Activated effector memory CD4-positive, alpha-beta T cell treated with anti-CD3 and anti-CD28 coated beads, Interleukin-2, amount 50 U/mL, for 16 hours (primary cell): ENCODE measurements around the gene LCN2.
A peak's percentile ranks its signal among the peaks of the same experiment; 100 is the strongest.

Source experiments
- DNase-seq: peaks from one replicate; pipeline ENCODE4 v3.0.0-alpha.2; 2020

The LCN2 gene

DNA sequence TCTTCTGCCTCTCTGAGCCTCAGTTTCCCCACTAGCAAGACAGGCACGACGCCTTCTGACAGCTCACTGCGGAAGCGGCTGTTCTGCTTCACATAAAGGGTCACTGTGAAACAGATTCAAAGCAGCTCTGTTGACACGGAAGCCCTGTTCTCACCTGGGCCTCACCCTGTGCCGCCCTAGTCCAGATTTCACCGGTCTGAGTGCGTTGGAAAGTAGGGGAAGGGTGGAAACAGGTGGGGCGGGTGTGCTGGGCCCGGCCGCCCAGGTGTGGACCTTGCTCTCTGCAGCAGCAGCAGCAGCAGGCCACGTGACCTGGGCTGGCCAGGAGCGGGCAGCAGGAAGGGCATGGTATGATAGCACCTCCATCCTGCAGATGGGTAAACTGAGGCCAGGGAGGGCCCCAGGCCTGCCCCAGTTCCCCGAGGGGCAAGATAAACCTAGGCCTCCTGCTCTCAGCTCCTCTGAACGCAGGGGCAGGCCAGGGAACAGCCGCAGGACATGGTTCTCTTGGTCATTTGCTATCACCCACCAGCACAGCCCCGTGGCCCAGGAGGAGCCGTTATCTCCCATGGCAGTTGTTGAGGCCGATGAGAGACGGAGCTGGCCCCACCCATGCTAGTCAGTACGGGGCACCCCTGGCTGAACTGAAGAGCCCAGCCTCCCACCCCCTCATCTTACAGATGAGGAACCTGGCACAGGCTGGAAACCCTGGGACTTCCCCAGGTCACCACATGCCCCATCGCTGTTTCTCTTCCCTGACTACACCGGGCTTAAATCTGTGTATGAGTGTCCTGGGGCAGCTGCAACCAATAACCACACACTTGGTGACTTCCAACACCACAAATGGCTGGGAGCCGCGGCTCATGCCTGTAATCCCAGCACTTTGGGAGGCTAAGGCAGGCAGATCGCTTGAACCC lies 33.8 kb upstream of the LCN2 start:
- peak; percentile 62 for DNase-seq

DNA sequence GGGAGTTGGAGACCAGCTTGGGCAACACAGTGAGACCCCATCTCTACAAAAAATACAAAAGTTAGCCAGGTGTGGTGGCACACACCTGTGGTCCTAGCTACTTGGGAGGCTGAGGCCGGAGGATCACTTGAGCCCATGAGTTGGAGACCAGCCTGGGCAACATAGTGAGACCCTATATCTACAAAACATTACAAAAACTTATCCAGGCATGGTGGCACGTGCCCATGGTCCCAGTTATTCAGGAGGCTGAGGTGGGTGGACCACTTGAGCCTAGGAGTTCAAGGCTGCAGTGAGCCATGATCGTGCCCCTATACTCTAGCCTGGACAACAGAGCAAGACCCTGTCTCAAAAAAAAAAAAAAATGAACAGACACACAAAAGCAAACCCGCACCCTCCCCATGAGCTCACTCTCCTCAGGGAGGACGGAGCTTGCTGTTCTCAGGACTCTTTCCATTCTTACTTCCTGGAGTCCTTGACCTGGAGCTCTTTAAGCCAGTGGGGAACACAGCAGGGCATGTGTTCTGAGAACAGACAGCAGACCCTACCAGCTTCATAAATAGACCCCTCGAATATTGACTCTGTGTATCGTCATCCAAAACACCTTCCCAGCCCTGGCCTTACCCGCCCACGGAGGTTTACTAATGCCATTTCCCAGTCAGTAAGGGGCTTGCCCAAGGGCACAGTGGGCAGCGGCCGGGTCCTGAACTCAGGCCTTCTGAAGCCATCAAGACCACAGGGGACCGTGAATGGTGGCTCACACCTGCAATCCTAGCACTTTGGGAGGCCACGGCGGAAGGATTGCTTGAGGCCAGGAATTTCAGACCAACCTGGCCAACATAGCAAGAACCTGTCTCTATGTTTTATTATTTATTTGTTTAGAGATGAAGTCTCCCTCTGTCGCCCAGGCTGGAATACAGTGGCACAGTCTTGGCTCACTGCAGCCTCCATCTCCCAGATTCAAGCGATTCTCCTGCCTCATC lies 32.9 kb upstream of the LCN2 start:
- DNase-seq: peak; percentile 56

DNA sequence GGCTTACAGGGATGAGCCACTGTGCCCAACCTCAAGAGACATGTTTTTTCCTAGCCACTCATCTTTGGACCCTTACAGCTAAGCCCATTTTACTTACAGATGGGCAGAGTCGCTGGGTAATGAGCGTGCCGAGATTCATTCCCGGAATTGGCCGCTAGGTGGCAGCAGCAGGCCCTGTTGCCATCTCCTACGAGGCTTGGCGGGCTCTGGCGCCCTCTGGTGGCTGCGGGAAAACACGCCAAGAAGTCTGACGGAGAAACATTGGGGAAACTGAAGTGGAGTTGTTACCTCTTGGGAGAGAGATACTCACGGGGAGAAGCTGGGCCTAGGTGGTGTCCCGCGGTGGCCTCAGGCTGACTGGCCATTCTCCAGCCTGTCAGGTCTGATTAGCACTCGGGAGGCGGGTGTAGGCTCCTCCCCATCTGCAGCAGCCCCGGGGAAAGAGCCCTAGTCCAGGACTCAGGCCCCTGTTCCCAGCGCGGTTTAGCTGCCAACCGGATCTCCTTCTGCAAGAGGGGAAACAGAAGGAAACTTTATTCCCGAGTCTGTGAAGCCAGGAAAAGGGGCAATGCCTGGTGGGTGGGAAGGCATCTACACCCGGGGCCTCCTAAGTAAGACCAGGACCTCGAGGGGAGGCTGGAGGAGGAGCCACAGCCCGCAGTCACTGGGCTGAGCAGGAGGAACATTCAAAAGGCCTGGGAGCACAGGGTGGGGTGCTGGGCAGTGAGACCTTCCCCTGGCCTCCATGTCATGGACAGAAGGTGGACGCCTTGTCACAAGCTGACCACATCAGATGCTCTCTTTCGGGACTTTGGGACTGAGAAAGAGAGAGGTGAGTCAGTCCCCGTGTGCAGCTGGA lies 31.4 kb upstream of the LCN2 start:
- peak; percentile 99 for DNase-seq

DNA sequence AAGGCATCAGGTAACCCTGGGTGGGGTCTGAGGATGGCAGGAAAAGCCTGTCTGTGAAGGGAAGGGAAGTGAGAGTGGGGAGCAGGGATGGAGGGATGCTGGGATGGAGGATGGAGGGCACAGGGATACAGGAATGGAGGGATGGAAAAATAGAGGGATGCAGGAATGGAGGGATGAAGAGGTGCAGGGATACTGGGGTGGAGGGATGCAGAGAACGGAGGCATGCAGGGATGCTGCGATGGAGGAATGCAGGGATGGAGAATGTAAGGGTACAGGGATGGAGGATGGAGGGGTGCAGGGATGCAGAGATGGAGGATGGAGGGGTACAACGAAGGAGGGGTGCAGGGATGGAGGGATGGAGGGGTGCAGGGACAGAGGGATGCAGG lies 30.8 kb upstream of the LCN2 start:
- DNase-seq: peak; percentile 24

- peak; percentile 55 for DNase-seq
Observed at GRCh38 chr9:128118971-128119665, 30.1 kb upstream of the LCN2 start.

DNA sequence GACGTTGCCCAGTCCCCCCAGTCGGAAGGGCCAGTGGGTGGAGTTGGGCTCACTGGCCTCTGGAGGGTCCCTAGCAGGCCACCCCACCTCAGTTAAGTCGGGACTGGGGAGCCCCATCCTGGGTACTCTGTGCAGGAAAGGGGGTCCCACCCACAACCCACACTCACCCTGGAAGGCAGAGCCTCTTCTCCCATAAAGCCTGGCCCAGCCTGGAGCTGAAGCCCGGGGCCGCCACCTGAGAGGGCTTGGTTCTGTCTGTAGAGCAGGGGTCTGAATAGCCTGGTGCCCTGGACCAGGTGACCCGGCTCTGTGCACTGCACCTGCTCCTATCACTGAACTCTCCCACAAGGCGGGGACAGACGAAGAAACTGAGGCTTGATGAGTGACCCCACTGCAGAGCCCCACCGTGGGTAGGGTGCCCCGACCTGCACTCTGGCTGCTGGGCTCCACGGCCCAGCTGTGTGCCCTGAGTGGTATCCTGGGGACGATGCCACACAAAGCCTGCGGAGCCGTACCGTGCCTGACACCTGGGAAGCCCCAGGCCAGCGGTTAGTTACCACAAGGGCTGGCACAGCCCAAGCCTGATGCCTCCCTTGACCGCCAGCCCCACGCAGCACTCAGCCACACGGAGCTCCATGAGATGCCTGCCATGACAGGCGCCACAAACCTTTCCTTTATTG lies 29.1 kb upstream of the LCN2 start:
- DNase-seq: peak; percentile 62

- peak; percentile 49 for DNase-seq
Observed at GRCh38 chr9:128120741-128121465, 28.4 kb upstream of the LCN2 start.

GRCh38 chr9:128121466-128121810 lies 27.8 kb upstream of the LCN2 start:
- DNase-seq: no peak

DNA sequence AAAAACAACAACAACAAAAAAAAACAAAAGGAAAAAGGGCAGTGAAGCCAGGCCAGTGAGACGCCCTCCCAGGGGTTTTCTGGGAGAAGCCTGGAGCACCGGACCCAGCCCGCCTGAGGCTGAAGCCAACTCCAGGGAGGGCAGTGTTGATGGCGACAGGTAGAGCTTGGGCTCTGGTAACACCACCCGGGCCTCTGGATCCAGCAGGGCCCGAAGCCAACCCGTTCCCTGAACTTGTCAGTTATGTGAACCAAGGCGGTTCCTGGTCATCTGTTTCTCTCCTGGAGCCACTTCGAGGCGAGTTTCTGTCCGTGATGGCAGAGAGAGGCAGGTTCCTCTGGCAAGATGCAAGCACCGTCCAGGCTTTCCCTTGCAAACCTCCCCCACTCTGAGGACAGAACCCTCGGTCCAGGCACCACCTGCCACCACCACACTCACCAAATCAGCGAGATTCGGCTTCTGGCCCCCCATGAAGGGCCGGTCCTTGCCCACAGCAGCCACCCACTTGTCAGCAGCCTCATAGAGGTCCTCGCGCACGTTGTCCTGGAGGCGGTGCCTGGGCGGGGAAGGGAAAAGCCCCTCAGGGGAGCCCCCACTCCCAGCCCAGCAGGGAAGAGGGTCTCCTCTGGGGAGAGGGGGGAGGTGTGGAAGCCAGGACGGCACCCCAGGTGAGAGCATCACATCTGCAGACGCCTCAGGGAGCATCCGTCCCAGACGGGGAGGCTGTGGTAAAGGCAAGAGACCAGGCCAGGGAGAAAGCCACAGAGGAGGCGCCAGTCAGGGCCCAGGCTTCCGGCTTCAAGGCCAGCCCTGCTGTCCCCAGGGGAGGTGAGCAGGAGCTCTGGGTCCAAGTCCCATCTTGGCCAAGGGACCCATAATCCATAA lies 27.1 kb upstream of the LCN2 start:
- peak; percentile 49 for DNase-seq

- no peak for DNase-seq
Observed at GRCh38 chr9:128122809-128123175, 26.5 kb upstream of the LCN2 start.

DNA sequence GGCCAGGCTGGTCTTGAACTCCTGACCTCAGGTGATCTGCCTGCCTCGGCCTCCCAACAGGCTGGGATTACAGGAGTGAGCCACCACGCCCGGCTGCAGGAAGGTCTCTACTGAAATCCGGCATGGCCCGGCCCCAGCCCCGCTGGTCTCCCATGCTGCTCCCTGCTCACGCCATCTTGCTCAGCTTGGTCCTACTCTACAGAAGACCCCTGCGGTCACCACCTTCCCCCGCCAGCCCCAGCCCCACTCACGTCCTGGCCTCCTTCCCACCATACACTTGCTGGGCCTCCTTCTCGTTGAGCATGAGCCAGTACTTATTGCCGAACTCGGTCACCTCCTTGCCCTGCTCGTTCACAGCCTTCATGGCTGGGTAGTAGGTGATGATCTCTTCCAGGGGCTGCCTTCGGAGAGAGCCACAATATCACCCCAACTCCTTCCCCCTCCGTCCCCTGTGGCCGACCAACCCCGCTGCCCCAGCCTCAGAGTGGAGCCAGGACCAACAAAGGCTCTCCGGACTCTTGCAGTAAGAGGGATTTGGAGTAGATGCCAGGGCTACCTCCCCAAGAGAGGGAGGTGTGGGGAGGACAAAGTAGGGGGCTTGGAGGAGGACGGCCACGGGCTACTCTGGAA lies 25.7 kb upstream of the LCN2 start:
- no peak for DNase-seq

DNA sequence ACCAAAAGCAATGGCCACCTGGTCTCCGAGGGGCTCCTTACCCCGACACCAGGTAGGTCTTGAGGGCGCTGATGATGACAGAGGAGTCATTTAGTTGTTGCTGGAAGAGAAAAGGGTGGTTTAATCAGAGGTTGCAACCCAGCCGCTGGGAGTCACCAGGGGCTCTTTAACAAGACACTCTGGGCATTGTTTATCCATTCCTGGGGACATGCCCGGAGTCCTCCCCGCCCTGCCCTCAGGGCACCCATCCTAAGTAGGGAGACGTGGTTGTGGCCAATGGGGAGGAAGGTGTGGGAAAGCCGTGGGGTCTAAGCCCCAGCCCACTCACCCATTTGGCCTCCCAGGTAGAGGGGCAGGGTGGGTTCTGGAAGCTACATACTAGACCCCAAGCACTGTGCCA lies 24.8 kb upstream of the LCN2 start:
- no peak for DNase-seq

DNA sequence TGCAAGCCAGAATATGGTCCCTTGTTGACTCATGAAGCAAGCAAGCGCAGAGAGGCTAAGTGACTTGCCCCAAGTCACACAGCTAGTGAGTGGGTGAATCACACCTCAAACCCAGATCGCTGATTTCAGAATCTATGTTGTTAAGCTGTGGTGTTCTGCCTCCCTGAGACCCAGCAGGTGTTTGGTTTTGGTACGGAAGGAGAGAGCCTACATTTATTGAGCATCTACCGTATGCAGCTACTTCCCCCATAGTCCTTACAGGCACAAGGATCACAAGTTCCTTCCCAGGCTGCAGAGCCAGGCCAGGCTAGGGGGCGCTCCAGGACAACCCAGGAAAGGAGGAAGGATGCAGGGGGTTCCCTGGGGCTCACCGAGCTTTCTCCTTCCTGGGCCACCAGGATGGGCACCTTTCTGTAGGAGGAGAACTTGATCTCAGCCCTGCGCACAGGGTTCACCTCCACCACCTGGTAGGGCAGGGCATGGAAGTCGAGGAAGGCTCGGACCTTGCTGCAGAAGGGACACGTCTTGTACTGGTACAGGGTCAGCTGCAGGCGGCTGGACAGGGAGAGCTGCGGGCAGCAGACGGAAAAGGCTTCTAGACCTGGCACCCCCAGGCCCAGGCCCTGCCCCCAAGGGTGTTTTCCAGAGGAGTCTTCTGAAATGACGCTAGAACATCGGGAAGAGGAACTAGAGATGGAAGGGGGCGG lies 24.2 kb upstream of the LCN2 start:
- peak; percentile 77 for DNase-seq

DNA sequence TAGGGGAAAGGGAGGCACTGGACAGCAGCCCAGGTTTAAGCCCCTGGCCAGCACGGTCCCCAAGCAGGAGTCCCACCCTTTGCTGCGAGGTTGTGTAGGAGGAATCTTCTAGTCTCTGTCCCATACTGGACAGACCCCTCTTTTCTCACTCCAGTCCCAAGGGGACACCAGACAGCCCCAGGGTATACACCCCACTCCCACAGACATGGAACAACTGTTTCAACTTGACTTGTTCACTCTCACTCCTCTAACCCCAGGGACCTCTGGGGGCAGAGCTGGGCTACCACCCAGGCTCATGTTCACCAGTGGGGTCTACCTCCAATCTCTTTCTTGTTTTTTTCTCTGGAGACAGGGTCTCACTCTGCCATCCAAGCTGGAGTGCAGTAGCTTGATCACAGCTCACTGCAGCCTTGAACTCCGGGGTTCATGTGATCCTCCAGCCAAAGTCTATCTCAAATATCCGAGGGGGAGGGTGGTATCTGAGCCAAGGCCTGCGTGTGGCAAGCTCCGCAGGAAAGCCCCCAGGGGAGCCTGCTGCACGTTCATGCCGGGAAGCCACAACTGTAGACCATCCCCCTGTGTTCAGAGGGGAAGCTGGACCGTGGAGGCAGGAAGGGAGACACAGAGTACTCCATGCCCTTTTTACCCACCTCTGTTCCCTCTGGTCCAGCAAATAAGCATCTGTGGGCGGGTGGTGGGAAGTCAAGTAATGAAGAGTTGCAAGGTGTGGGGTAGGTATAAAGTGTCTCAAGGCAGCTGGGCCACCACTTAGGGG lies 23.5 kb upstream of the LCN2 start:
- no peak for DNase-seq

GRCh38 chr9:128127568-128127989 lies 21.7 kb upstream of the LCN2 start, which contains the start of gene PTGES2:
Gene PTGES2, minus strand, starts transcription at chr9:128127729. Its CDS starts 12 bp downstream, at chr9:128127717.
- peak; percentile 94 for DNase-seq

DNA sequence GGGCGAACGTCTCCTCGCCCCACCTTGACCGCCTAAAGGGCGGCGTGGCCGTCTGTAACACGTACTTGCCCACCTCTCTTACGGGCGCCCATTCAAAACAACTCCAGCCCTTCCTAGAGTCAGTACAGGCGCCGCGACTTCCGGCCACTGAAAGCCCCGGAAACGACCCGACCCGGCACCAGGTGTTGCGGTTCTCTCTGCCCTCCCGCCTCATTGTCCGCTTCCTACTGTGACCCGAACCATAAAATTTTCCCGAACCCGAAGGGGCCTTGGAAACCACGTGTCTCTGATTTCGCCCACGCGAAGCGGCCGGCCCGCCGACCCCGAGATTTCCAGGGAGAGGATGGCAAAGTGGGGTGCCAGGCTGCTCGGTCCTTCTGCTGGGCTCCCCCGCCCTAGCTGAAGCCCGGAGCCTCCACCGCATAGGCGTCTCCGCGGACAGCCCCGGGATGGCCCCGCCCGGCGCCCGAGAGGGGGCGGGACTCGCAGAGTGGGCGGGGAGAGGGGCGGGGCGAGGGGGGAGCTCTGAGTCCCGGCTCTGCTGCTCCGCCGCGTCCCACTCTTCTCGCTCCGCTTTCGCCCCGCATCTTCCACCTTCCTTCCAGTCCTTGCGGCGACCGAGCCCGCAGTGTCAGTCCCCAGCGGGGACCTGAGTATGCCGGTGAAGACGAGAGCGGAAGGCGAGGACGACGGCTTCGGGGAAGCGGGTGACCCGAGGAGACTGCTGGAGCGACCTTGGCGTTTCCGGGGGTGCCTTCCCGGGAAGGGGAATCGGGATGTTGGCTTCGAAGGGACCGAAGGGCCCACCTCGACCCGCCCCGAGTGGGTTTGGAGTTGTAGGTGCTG lies 21.0 kb upstream of the LCN2 start:
- DNase-seq: peak; percentile 94
